B cell (primary cell): ENCODE data around the gene HNRNPF. TPM values are rescaled to one million over a fixed set of nuclear protein-coding genes. Genes with fewer than 3 reads are reported as not detected.

ENCODE experiments used
- ATAC-seq: fragments of 200-7000 bp; cut with Tn5 transposase; one replicate; pipeline ENCODE4 v1.10.0; 2021; ENCODE audit warnings: low read depth, mild to moderate bottlenecking, moderate number of reproducible peaks, moderate library complexity
- CTCF ChIA-PET: fragments of 350-600 bp; sonication (Branson Sonifier 250); formaldehyde crosslinking; loops from one replicate; lab custom pipeline; 2021; ENCODE audit warnings: antibody characterized with exemption, inconsistent platforms; lab: Charles Lee
- POLR2A ChIA-PET: fragments of 350-600 bp; sonication (Branson Sonifier 250); formaldehyde crosslinking; loops from one replicate; lab custom pipeline; 2021; ENCODE audit warnings: antibody characterized with exemption; lab: Charles Lee
- DNase-seq: peaks from one replicate; pipeline ENCODE4 v3.0.0; 2013
- H2AFZ ChIP-seq: 2 replicates; pipeline ENCODE4 v1.6.1; 2012; ENCODE audit warnings: mild to moderate bottlenecking, low read depth, low read length; ENCODE audit not compliant: insufficient read depth, poor library complexity, severe bottlenecking
- H3K27ac ChIP-seq, 2 donors: 1 replicate in 1 of 2; 2 replicates in 1 of 2; pipeline ENCODE4 v1.5.1; 2012 to 2013; ENCODE audit warnings: low read length in 2 of 2, mild to moderate bottlenecking in 2 of 2, moderate library complexity in 1 of 2
- H3K27me3 ChIP-seq, 4 experiments: fragments of 200-600 bp in 1 of 4; sonication (generic) in 1 of 4; replicated peaks in 1 of 4; 1 replicate in 2 of 4; 2 replicates in 2 of 4; pipeline versions ENCODE4 v1.6.1 to v1.7.0; 2013 to 2016; ENCODE audit warnings: low read length in 3 of 4, mild to moderate bottlenecking in 2 of 4, mixed read lengths in 1 of 4, moderate library complexity in 1 of 4; ENCODE audit not compliant: insufficient read depth in 4 of 4, control insufficient read depth in 3 of 4; ENCODE audit errors: control extremely low read depth in 1 of 4
- H3K36me3 ChIP-seq, 2 experiments: replicated peaks in 1 of 2; 1 replicate in 1 of 2; 2 replicates in 1 of 2; pipeline versions ENCODE4 v1.6.1 to v1.7.1; 2013; ENCODE audit warnings: low read length in 1 of 2; ENCODE audit not compliant: insufficient read depth in 2 of 2, control insufficient read depth in 1 of 2; ENCODE audit errors: control extremely low read depth in 1 of 2, extremely low read depth in 1 of 2
- H3K4me1 ChIP-seq, 2 donors: fragments of 200-600 bp in 1 of 2; sonication (generic) in 1 of 2; 1 replicate in 1 of 2; 2 replicates in 1 of 2; pipeline versions ENCODE4 v1.5.1 to v1.6.1; 2013 to 2017; ENCODE audit warnings: low read length in 2 of 2; ENCODE audit not compliant: control insufficient read depth in 2 of 2, insufficient read depth in 2 of 2
- H3K4me2 ChIP-seq: replicated peaks from 2 replicates; pipeline ENCODE3; 2012; ENCODE audit warnings: mild to moderate bottlenecking, low read depth, low read length; ENCODE audit not compliant: poor library complexity, severe bottlenecking
- H3K4me3 ChIP-seq, 5 experiments: fragments of 200-600 bp in 1 of 5; sonication (generic) in 1 of 5; 1 replicate in 3 of 5; 2 replicates in 2 of 5; pipeline versions ENCODE4 v1.5.1 to v1.7.0; 2011 to 2016; ENCODE audit warnings: low read length in 4 of 5, mild to moderate bottlenecking in 4 of 5, low read depth in 2 of 5, control low read depth in 1 of 5, moderate library complexity in 1 of 5; ENCODE audit not compliant: insufficient read depth in 1 of 5; ENCODE audit errors: control extremely low read depth in 1 of 5, extremely low read depth in 1 of 5
- H3K79me2 ChIP-seq: fragments of 200-600 bp; sonication (generic); one replicate; pipeline ENCODE4 v1.6.0; 2016; ENCODE audit warnings: low read length; ENCODE audit not compliant: control insufficient read depth, insufficient read depth
- H3K9ac ChIP-seq: fragments of 200-600 bp; sonication (generic); 2 replicates; pipeline ENCODE4 v1.6.1; 2017; ENCODE audit warnings: mild to moderate bottlenecking, low read length, moderate library complexity
- H3K9me3 ChIP-seq, 3 donors: one replicate each; pipeline versions ENCODE4 v1.6.1 to v1.7.1; 2013; ENCODE audit warnings: low read length in 2 of 3; ENCODE audit not compliant: control insufficient read depth in 2 of 3, insufficient read depth in 1 of 3; ENCODE audit errors: control extremely low read depth in 1 of 3
- H4K20me1 ChIP-seq: 2 replicates; pipeline ENCODE4 v1.6.0; 2012; ENCODE audit warnings: mild to moderate bottlenecking, low read length; ENCODE audit not compliant: insufficient read depth, control insufficient read depth, poor library complexity, severe bottlenecking
- H3K27ac Mint-ChIP-seq: one replicate; pipeline ENCODE4 v1.8.0; 2021; ENCODE audit warnings: mixed read lengths
- H3K27me3 Mint-ChIP-seq: one replicate; pipeline ENCODE4 v1.8.0; 2021; ENCODE audit warnings: mixed read lengths
- H3K4me1 Mint-ChIP-seq: one replicate; pipeline ENCODE4 v1.8.0; 2021; ENCODE audit warnings: mixed read lengths
- H3K4me3 Mint-ChIP-seq: one replicate; pipeline ENCODE4 v1.8.0; 2021; ENCODE audit warnings: mixed read lengths
- H3K9me3 Mint-ChIP-seq: one replicate; pipeline ENCODE4 v1.8.0; 2022; ENCODE audit warnings: mixed read lengths; ENCODE audit not compliant: insufficient read depth
- EZH2 ChIP-seq: IDR thresholded peaks from 2 replicates; pipeline ENCODE4 v1.6.1; 2012; ENCODE audit warnings: borderline replicate concordance, low read depth, mild to moderate bottlenecking, moderate library complexity, low read length; ENCODE audit not compliant: insufficient read depth, poor library complexity, severe bottlenecking
- WGBS: methylation state at CpG from one replicate; pipeline ENCODE4 v1.1.5; 2013; ENCODE audit warnings: missing lambda C conversion rate; ENCODE audit not compliant: insufficient coverage; 5-methylcytosine and 5-hydroxymethylcytosine counted together
- intact Hi-C: fragments of 100-400 bp; cut with micrococcal nuclease; formaldehyde crosslinking; loops from one replicate; pipeline ENCODE4 v1.10.0; 2022
- polyA plus RNA-seq: library from polyadenylated mRNA; depleted of rRNA; stranded (reverse); fragments of >200 nt; gene quantifications from 2 replicates; pipeline ENCODE4 v1.2.3, GENCODE V29; 2012
- total RNA-seq, 2 donors: library from RNA; stranded (reverse); fragments of 120-200 nt in 1 of 2; gene quantifications; 1 replicate in 1 of 2; 2 replicates in 1 of 2; pipeline versions ENCODE4 v1.2.3 to v1.2.4, GENCODE V29; 2013 to 2022
- TF ChIP-seq, protein P1 (sequence below): fragments of 200-600 bp; IDR thresholded peaks from one replicate; pipeline ENCODE4 v1.8.0; 2022; ENCODE audit warnings: antibody characterized with exemption, mild to moderate bottlenecking

The HNRNPF gene
- total and polyA plus RNA-seq, 2 donors (not counting 1 experiment from before 2014, with no cell fraction given): 76.7 to 161 TPM

DNA sequence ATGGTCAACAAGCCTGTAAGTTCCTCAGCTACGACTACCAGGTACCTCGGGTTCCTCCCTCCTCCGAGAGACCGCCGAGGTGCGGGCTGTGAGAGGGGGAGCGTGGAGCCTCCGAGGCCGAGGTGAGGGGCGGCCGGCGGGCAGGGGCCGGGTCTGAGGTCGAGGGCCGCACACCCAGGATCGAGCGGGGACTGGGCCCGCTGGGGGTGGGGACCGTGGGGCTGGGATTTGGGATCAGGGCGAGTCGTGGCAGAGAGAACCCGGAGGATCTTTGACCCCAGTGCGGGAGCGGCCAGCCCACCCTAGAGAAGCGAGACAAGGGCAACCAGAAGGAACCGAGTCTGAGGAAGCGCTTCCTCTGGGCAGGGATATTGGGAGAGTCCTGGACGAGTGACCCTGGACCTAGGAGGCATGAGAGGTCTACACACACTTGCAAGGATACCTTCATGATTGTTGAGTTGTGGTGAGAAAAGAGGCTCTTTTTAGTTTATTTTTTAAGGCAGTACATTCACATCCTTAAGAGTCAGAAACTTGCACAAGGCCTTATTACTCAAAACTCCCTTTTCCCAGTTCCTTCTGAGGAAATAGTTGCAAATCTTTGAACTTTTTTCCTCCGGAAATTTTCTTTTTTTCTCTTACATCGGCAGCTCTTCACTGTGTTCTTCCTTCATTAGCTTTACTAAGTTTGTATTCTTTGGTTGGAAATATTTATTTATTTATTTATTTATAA lies 28.3 kb upstream of the HNRNPF start:
- no peaks in the 10 kb centered on the region for H3K9me3 ChIP-seq
- POLR2A ChIA-PET: interaction anchor here (0.7 to 3.5 kb wide), 11 partner anchors 10 to 299 kb away, joined by 3 to 28 read pairs (median 6); partner anchors contain the start of genes CSGALNACT2 and HNRNPF
- 4% methylated on average over 25 of the region's 30 CpGs for WGBS
- H3K27ac ChIP-seq: peak overlapping the region; percentile 97 to 98
- TF ChIP-seq, protein P1, sequence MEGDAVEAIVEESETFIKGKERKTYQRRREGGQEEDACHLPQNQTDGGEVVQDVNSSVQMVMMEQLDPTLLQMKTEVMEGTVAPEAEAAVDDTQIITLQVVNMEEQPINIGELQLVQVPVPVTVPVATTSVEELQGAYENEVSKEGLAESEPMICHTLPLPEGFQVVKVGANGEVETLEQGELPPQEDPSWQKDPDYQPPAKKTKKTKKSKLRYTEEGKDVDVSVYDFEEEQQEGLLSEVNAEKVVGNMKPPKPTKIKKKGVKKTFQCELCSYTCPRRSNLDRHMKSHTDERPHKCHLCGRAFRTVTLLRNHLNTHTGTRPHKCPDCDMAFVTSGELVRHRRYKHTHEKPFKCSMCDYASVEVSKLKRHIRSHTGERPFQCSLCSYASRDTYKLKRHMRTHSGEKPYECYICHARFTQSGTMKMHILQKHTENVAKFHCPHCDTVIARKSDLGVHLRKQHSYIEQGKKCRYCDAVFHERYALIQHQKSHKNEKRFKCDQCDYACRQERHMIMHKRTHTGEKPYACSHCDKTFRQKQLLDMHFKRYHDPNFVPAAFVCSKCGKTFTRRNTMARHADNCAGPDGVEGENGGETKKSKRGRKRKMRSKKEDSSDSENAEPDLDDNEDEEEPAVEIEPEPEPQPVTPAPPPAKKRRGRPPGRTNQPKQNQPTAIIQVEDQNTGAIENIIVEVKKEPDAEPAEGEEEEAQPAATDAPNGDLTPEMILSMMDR: no peak
- TF ChIP-seq EZH2: no peak
- Mint-ChIP-seq H3K9me3 (no peaks in the 10 kb centered on the region), H3K4me1 (peaks cover 34% of the 10 kb centered on the region), H3K27ac (peak overlapping the region; percentile 99), H3K27me3 (no peaks in the 10 kb centered on the region), H3K4me3 (peak overlapping the region; percentile 98)
- H3K4me2 ChIP-seq: peak overlapping the region; percentile 91
- peak overlapping the region; percentile 88 for H2AFZ ChIP-seq
- H4K20me1 ChIP-seq: peaks cover 4% of the 10 kb centered on the region
- no peaks in the 10 kb centered on the region for H3K36me3 ChIP-seq
- CTCF ChIA-PET: interaction anchor here (0.8 to 2.0 kb wide), 10 partner anchors 12 to 144 kb away, joined by 3 to 9 read pairs (median 4); no protein-coding TSS in a partner anchor
- DNase-seq (no peak), ATAC-seq (no peak)
- peak overlapping the region; percentile 97 for H3K9ac ChIP-seq
- peaks cover 64% of the 10 kb centered on the region for H3K79me2 ChIP-seq
- peaks cover 17 to 47% of the 10 kb centered on the region in 2 donors for H3K4me1 ChIP-seq
- intact Hi-C loops: loop anchor here (1.0 kb wide), 2 partner anchors 15 to 144 kb away; no protein-coding TSS in a partner anchor
- H3K4me3 ChIP-seq: peak overlapping the region; percentile 41 to 99 (median 77)
- H3K27me3 ChIP-seq: no peaks in the 10 kb centered on the region
